Measurements from ENCODE around the gene AP2B1. TPM values are rescaled to one million over a fixed set of nuclear protein-coding genes. Genes with fewer than 3 reads are reported as not detected.

The AP2B1 gene
- total RNA-seq, 1 experiment from 2014 or later = 198 TPM

GRCh38 chr17:35708149-35708548 lies 121.0 kb downstream of the AP2B1 start:
- no peak for TF ChIP-seq SIN3A (IDR thresholded peaks at IDR 0.05; ENCODE audit: low read depth)
- TF ChIP-seq ZFX (IDR thresholded peaks at IDR 0.05) = no peak
- TF ChIP-seq EZH2phosphoT487 (IDR thresholded peaks at IDR 0.05; ENCODE audit: borderline replicate concordance) = no peak
- no peak for TF ChIP-seq ELF1 (IDR thresholded peaks at IDR 0.05; ENCODE audit: borderline replicate concordance, low read depth)
- TF ChIP-seq EGR1 (IDR thresholded peaks at IDR 0.05; ENCODE audit: low read depth) = no peak
- TF ChIP-seq SP1 (IDR thresholded peaks at IDR 0.05; ENCODE audit: low read depth) = no peak
- TF ChIP-seq EZH2 (IDR thresholded peaks at IDR 0.05) = no peak
- TF ChIP-seq REST (IDR thresholded peaks at IDR 0.05; ENCODE audit: low read depth) = no peak
- no peak for TF ChIP-seq POLR2AphosphoS5 (IDR thresholded peaks at IDR 0.05; ENCODE audit: low read depth, low read length)
- Histone ChIP-seq H3K9ac (ENCODE audit: low read length) (no peak overlapping the region), H3K27ac (ENCODE audit: low read depth, low read length) (no peak overlapping the region), H3K9me2 (ENCODE audit: insufficient read depth) (no peaks in the 10 kb centered on the region), H2AFZ (ENCODE audit: low read depth, low read length, poor library complexity, severe bottlenecking) (no peak overlapping the region), H3K27me3 (ENCODE audit: insufficient read depth, low read length) (no peaks in the 10 kb centered on the region), H3K4me1 (ENCODE audit: control insufficient read depth in 1 of 2, insufficient read depth in 2 of 2, low read length in 2 of 2) (no peaks in the 10 kb centered on the region), H4K20me1 (ENCODE audit: insufficient read depth) (no peaks in the 10 kb centered on the region; the same call in 1 of the 2 replicates), H3K36me3 (ENCODE audit: control insufficient read depth in 1 of 2, insufficient read depth in 2 of 2, low read length in 2 of 2) (peaks cover 7 to 27% of the 10 kb centered on the region in 2 experiments), H3K4me3 (replicated peaks in 1 of 2; ENCODE audit: low read depth in 1 of 2, low read length in 2 of 2) (no peak overlapping the region), H3K4me2 (ENCODE audit: low read length) (no peak overlapping the region), H3K79me2 (ENCODE audit: insufficient read depth, low read length) (0 out of 2 replicates have a peak, but pooled peaks cover 2% of the 10 kb centered on the region), H3K9me3 (ENCODE audit: control insufficient read depth in 1 of 2, insufficient read depth in 1 of 2, low read depth in 1 of 2, low read length in 2 of 2) (no peaks in the 10 kb centered on the region)
- no TSS peak for BruUV-seq (replicated peaks)
- CTCF ChIA-PET = no interaction called here
- ATAC-seq (no peak), DNase-seq (ENCODE audit: low read depth, low spot score) (no peak)
- RAD21 ChIA-PET (ENCODE audit: low non-redundant PET in 1 of 2, low total read pairs in 2 of 2, uncharacterized antibody in 2 of 2, unreplicated experiment in 2 of 2) = no interaction called here
- POLR2A ChIA-PET = no interaction called here
- intact Hi-C loops (cut with micrococcal nuclease) = no loop called here
